Fibroblast of lung (primary cell): ENCODE data around the gene CTBP2. TPM values are rescaled to one million over a fixed set of nuclear protein-coding genes. Genes with fewer than 3 reads are reported as not detected.
"Not testable (repeated sequence)": the region's sequence is repeated elsewhere in the genome, so short reads cannot be mapped to it uniquely, and the experiment has no call there.

Experiments used
- DNase-seq, 2 donors: peaks; one replicate each; pipeline versions ENCODE4 v3.0.0 to v3.0.0-alpha.2; 2010; ENCODE audit warnings: low read depth in 2 of 2
- H2AFZ ChIP-seq: 2 replicates; pipeline ENCODE4 v1.5.1; 2012; ENCODE audit warnings: low read length, control low read depth, inconsistent platforms
- H3K27ac ChIP-seq: 2 replicates; pipeline ENCODE4 v1.5.1; 2011; ENCODE audit warnings: low read length, control low read depth; ENCODE audit not compliant: insufficient read depth
- H3K27me3 ChIP-seq: 2 replicates; pipeline ENCODE4 v1.5.1; 2011; ENCODE audit warnings: mild to moderate bottlenecking, low read length; ENCODE audit not compliant: control insufficient read depth, insufficient read depth
- H3K36me3 ChIP-seq: 2 replicates; pipeline ENCODE4 v1.5.1; 2011; ENCODE audit warnings: low read length; ENCODE audit not compliant: control insufficient read depth, insufficient read depth
- H3K4me1 ChIP-seq: 2 replicates; pipeline ENCODE4 v1.5.1; 2011; ENCODE audit warnings: low read length; ENCODE audit not compliant: control insufficient read depth, insufficient read depth; ENCODE audit errors: extremely low read depth
- H3K4me2 ChIP-seq: 2 replicates; pipeline ENCODE4 v1.5.1; 2011; ENCODE audit warnings: low read length, control low read depth; ENCODE audit not compliant: insufficient read depth; ENCODE audit errors: extremely low read depth
- H3K4me3 ChIP-seq, 4 experiments: fragments of 200-600 bp in 1 of 4; sonication (generic) in 1 of 4; replicated peaks in 1 of 4; 2 replicates each; pipeline ENCODE4 v1.5.1; 2011 to 2016; ENCODE audit warnings: low read length in 4 of 4, low read depth in 3 of 4, mild to moderate bottlenecking in 3 of 4, control low read depth in 2 of 4, inconsistent platforms in 1 of 4, mixed read lengths in 1 of 4; ENCODE audit not compliant: insufficient read depth in 1 of 4; ENCODE audit errors: control extremely low read depth in 1 of 4
- H3K79me2 ChIP-seq: 2 replicates; pipeline ENCODE4 v1.5.1; 2012; ENCODE audit warnings: mild to moderate bottlenecking, low read length, inconsistent platforms; ENCODE audit not compliant: control insufficient read depth, insufficient read depth
- H3K9ac ChIP-seq: 2 replicates; pipeline ENCODE4 v1.5.1; 2011; ENCODE audit warnings: mild to moderate bottlenecking, low read length, control low read depth; ENCODE audit not compliant: insufficient read depth
- H3K9me3 ChIP-seq: 2 replicates; pipeline ENCODE4 v1.5.1; 2012; ENCODE audit warnings: low read depth, low read length; ENCODE audit not compliant: control insufficient read depth, insufficient read depth
- H4K20me1 ChIP-seq: 2 replicates; pipeline ENCODE4 v1.5.1; 2011; ENCODE audit warnings: low read length; ENCODE audit not compliant: control insufficient read depth, insufficient read depth; ENCODE audit errors: extremely low read depth
- EZH2 ChIP-seq: IDR thresholded peaks from 2 replicates; pipeline ENCODE4 v1.5.1; 2012; ENCODE audit warnings: low read length, control low read depth, mild to moderate bottlenecking; ENCODE audit errors: missing control alignments
- polyA plus RNA-seq, 2 donors: library from polyadenylated mRNA; depleted of rRNA in 1 of 2; stranded (reverse) in 1 of 2; unstranded in 1 of 2; fragments of >200 nt; gene quantifications; 2 replicates each; pipeline ENCODE4 v1.2.1, GENCODE V29; 2011 to 2012; ENCODE audit warnings: missing spikeins in 1 of 2
- total RNA-seq: library from RNA; depleted of rRNA; stranded (reverse); fragments of >200 nt; gene quantifications from 2 replicates; pipeline ENCODE4 v1.2.1, GENCODE V29; 2014
- TF ChIP-seq, protein P1 (sequence below), 2 donors: IDR thresholded peaks in 1 of 2; conservative IDR thresholded peaks in 1 of 2; 1 replicate in 1 of 2; 2 replicates in 1 of 2; pipeline ENCODE4 v1.5.1; 2011 to 2012; ENCODE audit warnings: low read length in 2 of 2, control low read depth in 1 of 2, inconsistent platforms in 1 of 2, low read depth in 1 of 2, mild to moderate bottlenecking in 1 of 2

Gene CTBP2
- total and polyA plus RNA-seq, 2 donors (not counting 1 experiment from before 2014, with no cell fraction given), result 72.1 to 73.3 TPM

GRCh38 chr10:125189162-125189561, 28.8 kb upstream of the CTBP2 start:
- Histone ChIP-seq H3K4me1 (no peaks in the 10 kb centered on the region), H3K79me2 (no peaks in the 10 kb centered on the region), H3K36me3 (no peaks in the 10 kb centered on the region), H3K27ac (no peak overlapping the region), H3K9me3 (no peaks in the 10 kb centered on the region), H3K9ac (no peak overlapping the region), H3K4me3 (no peak overlapping the region), H4K20me1 (no peaks in the 10 kb centered on the region), H3K27me3 (no peaks in the 10 kb centered on the region), H2AFZ (no peak overlapping the region), H3K4me2 (no peak overlapping the region)
- DNase-seq, result no peak
- no peak for TF ChIP-seq EZH2
- TF ChIP-seq, protein P1, sequence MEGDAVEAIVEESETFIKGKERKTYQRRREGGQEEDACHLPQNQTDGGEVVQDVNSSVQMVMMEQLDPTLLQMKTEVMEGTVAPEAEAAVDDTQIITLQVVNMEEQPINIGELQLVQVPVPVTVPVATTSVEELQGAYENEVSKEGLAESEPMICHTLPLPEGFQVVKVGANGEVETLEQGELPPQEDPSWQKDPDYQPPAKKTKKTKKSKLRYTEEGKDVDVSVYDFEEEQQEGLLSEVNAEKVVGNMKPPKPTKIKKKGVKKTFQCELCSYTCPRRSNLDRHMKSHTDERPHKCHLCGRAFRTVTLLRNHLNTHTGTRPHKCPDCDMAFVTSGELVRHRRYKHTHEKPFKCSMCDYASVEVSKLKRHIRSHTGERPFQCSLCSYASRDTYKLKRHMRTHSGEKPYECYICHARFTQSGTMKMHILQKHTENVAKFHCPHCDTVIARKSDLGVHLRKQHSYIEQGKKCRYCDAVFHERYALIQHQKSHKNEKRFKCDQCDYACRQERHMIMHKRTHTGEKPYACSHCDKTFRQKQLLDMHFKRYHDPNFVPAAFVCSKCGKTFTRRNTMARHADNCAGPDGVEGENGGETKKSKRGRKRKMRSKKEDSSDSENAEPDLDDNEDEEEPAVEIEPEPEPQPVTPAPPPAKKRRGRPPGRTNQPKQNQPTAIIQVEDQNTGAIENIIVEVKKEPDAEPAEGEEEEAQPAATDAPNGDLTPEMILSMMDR (conservative IDR thresholded peaks at IDR 0.05 in 1 of 2, IDR thresholded peaks at IDR 0.05 in 1 of 2; ENCODE audit: low read depth in 1 of 2, low read length in 2 of 2), result no peak

GRCh38 chr10:125187238-125188194, 27.2 kb upstream of the CTBP2 start:
- H3K27ac ChIP-seq, result no peak overlapping the region
- no peaks in the 10 kb centered on the region for H3K4me1 ChIP-seq
- no peaks in the 10 kb centered on the region for H3K79me2 ChIP-seq
- no peak for DNase-seq
- no peak overlapping the region for H3K9ac ChIP-seq
- TF ChIP-seq, protein P1 (conservative IDR thresholded peaks at IDR 0.05 in 1 of 2, IDR thresholded peaks at IDR 0.05 in 1 of 2; ENCODE audit: low read depth in 1 of 2, low read length in 2 of 2), result no peak
- no peak for TF ChIP-seq EZH2
- no peak overlapping the region for H2AFZ ChIP-seq
- no peak overlapping the region for H3K4me3 ChIP-seq
- H3K27me3 ChIP-seq, result no peaks in the 10 kb centered on the region
- H3K9me3 ChIP-seq, result no peaks in the 10 kb centered on the region
- H4K20me1 ChIP-seq, result no peaks in the 10 kb centered on the region
- H3K4me2 ChIP-seq, result no peak overlapping the region
- no peaks in the 10 kb centered on the region for H3K36me3 ChIP-seq

DNA sequence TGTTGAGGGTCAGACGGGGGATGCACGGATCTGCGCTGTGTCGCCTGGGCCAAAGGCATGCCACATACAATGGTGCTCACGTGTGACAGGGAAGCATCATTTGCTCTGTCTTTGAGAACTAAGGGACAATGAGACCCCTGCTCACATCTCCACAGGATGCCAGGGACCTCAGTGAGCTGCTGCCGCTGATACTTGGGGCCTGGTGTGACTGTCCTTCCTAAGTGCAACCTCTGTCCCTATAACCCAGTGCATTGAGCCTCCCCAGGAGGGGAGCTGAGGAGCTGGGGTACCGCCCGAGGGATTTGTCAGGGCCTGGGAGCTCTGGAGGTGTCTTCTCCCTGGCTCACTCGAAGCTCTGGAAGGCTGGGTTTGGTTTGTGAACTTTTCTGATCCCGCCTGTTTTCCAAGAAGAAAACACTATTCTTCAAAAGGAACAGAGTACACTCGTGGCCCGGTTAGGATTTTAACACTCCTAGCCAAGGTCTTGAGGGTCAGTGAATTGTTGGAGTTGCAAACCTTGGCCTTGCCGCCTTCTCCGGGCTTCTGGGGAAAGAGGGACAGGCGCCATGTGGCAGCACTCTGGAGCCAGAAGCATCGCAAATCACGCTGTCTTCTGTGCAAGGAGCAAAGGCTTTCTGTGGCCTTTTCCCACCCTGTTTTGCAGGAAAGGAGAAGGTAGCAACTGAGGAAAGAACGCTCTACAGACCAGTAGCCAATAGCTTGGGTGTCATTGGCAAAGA, 26.2 kb upstream of the CTBP2 start:
- Histone ChIP-seq H3K36me3 (no peaks in the 10 kb centered on the region), H4K20me1 (no peaks in the 10 kb centered on the region), H3K27ac (no peak overlapping the region), H3K9ac (no peak overlapping the region), H3K4me1 (no peaks in the 10 kb centered on the region), H3K4me2 (no peak overlapping the region), H3K79me2 (no peaks in the 10 kb centered on the region), H3K4me3 (no peak overlapping the region), H3K9me3 (no peaks in the 10 kb centered on the region), H2AFZ (no peak overlapping the region), H3K27me3 (no peaks in the 10 kb centered on the region)
- no peak for TF ChIP-seq EZH2
- TF ChIP-seq, protein P1 (conservative IDR thresholded peaks at IDR 0.05 in 1 of 2, IDR thresholded peaks at IDR 0.05 in 1 of 2; ENCODE audit: low read depth in 1 of 2, low read length in 2 of 2), result no peak
- no peak for DNase-seq

DNA sequence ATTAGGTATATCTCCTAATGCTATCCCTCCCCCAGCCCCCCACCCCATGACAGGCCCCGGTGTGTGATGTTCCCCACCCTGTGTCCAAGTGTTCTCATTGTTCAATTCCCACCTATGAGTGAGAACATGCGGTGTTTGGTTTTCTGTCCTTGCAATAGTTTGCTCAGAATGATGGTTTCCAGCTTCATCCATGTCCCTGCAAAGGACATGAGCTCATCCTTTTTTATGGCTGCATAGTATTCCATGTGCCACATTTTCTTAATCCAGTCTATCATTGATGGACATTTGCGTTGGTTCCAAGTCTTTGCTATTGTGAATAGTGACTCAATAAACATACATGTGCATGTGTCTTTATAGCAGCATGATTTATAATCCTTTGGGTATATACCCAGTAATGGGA, 18.7 kb upstream of the CTBP2 start:
- H3K79me2 ChIP-seq, DNase-seq, H3K27ac ChIP-seq, H3K4me3 ChIP-seq, H3K36me3 ChIP-seq, H4K20me1 ChIP-seq, H3K4me2 ChIP-seq, H3K9ac ChIP-seq, H3K9me3 ChIP-seq, H3K4me1 ChIP-seq, H3K27me3 ChIP-seq, H2AFZ ChIP-seq: not testable (repeated sequence)
